HepG2 (cell line): ENCODE results near the gene CAPN11. TPM values are rescaled to one million over a fixed set of nuclear protein-coding genes. Genes with fewer than 3 reads are reported as not detected.

Experiments used
- ADNP ChIP-seq: sonication (generic); formaldehyde crosslinking; IDR thresholded peaks from 2 replicates; pipeline ENCODE4 v1.4.0; 2020; ENCODE audit warnings: missing genetic modification reagents
- BORCS8-MEF2B ChIP-seq: sonication (generic); formaldehyde crosslinking; IDR thresholded peaks from 2 replicates; pipeline ENCODE4 v1.8.0; 2022; ENCODE audit warnings: mild to moderate bottlenecking, missing genetic modification reagents
- CAMTA2 ChIP-seq: sonication (generic); formaldehyde crosslinking; IDR thresholded peaks from 2 replicates; pipeline ENCODE4 v1.4.0; 2020; ENCODE audit warnings: mild to moderate bottlenecking, missing genetic modification reagents, borderline replicate concordance
- DMAP1 ChIP-seq: IDR thresholded peaks from 2 replicates; pipeline ENCODE4 v1.6.1; 2016
- EZH2 ChIP-seq: conservative IDR thresholded peaks from 2 replicates; pipeline ENCODE4 v1.6.1; 2012; ENCODE audit warnings: mild to moderate bottlenecking, low read depth, low read length, moderate library complexity
- HOXD1 ChIP-seq: sonication (generic); formaldehyde crosslinking; IDR thresholded peaks from 2 replicates; pipeline ENCODE4 v1.5.0; 2020; ENCODE audit warnings: missing genetic modification reagents
- KDM2A ChIP-seq: sonication (generic); formaldehyde crosslinking; IDR thresholded peaks from 2 replicates; pipeline ENCODE4 v1.4.0; 2020; ENCODE audit warnings: low read depth, missing genetic modification reagents, borderline replicate concordance
- MED1 ChIP-seq: sonication (generic); formaldehyde crosslinking; IDR thresholded peaks from 2 replicates; pipeline ENCODE4 v1.4.0; 2020; ENCODE audit warnings: missing genetic modification reagents
- MLLT10 ChIP-seq: sonication (generic); formaldehyde crosslinking; IDR thresholded peaks from 2 replicates; pipeline ENCODE4 v1.4.0; 2020; ENCODE audit warnings: missing genetic modification reagents
- PHF21A ChIP-seq: sonication (generic); formaldehyde crosslinking; IDR thresholded peaks from 2 replicates; pipeline ENCODE4 v1.5.0; 2020; ENCODE audit warnings: mild to moderate bottlenecking, missing genetic modification reagents
- PITX1 ChIP-seq: sonication (generic); formaldehyde crosslinking; IDR thresholded peaks from 2 replicates; pipeline ENCODE4 v1.5.1; 2020; ENCODE audit warnings: mild to moderate bottlenecking, missing genetic modification reagents
- RAD21 ChIP-seq: fragments of 450-650 bp; formaldehyde crosslinking; IDR thresholded peaks from 2 replicates; pipeline ENCODE4 v1.5.0; 2020; ENCODE audit warnings: mild to moderate bottlenecking
- SATB2 ChIP-seq: sonication (generic); formaldehyde crosslinking; IDR thresholded peaks from 2 replicates; pipeline ENCODE4 v1.5.0; 2020; ENCODE audit warnings: missing genetic modification reagents
- SP2 ChIP-seq: sonication (generic); formaldehyde crosslinking; IDR thresholded peaks from 2 replicates; pipeline ENCODE4 v1.5.1; 2020; ENCODE audit warnings: mild to moderate bottlenecking, missing genetic modification reagents
- TCF12 ChIP-seq, 2 experiments: fragments of 450-650 bp in 1 of 2; sonication (generic) in 1 of 2; formaldehyde crosslinking in 1 of 2; IDR thresholded peaks; 2 replicates each; pipeline versions ENCODE4 v1.6.1 to v1.8.0; 2017 to 2022; ENCODE audit warnings: antibody characterized with exemption in 1 of 2, mild to moderate bottlenecking in 1 of 2, missing genetic modification reagents in 1 of 2, moderate library complexity in 1 of 2
- TGIF2 ChIP-seq: IDR thresholded peaks from 2 replicates; pipeline ENCODE4 v1.6.1; 2016; ENCODE audit warnings: control low read depth, missing compliant biosample characterization
- ZBTB1 ChIP-seq: sonication (generic); formaldehyde crosslinking; IDR thresholded peaks from 2 replicates; pipeline ENCODE4 v1.4.0; 2020; ENCODE audit warnings: missing genetic modification reagents, borderline replicate concordance
- ZFX ChIP-seq: sonication (generic); formaldehyde crosslinking; IDR thresholded peaks from 2 replicates; pipeline ENCODE4 v1.4.0; 2020; ENCODE audit warnings: mild to moderate bottlenecking, low read depth, missing genetic modification reagents, moderate library complexity
- ZFY ChIP-seq: sonication (generic); formaldehyde crosslinking; IDR thresholded peaks from 2 replicates; pipeline ENCODE4 v1.4.0; 2020; ENCODE audit warnings: missing genetic modification reagents
- ZNF235 ChIP-seq: sonication (generic); formaldehyde crosslinking; IDR thresholded peaks from 2 replicates; pipeline ENCODE4 v1.8.1; 2023; ENCODE audit warnings: mild to moderate bottlenecking, missing genetic modification reagents, borderline replicate concordance
- ZNF354B ChIP-seq: sonication (generic); formaldehyde crosslinking; IDR thresholded peaks from 2 replicates; pipeline ENCODE4 v1.8.0; 2022; ENCODE audit warnings: mild to moderate bottlenecking, missing genetic modification reagents
- ZNF496 ChIP-seq: sonication (generic); formaldehyde crosslinking; IDR thresholded peaks from 2 replicates; pipeline ENCODE4 v1.8.1; 2023; ENCODE audit warnings: mild to moderate bottlenecking, moderate library complexity, missing genetic modification reagents; ENCODE audit not compliant: insufficient replicate concordance
- ZNF546 ChIP-seq: sonication (generic); formaldehyde crosslinking; conservative IDR thresholded peaks from 2 replicates; pipeline ENCODE4 v1.8.1; 2023; ENCODE audit warnings: mild to moderate bottlenecking, missing genetic modification reagents
- ZNF547 ChIP-seq: sonication (generic); formaldehyde crosslinking; IDR thresholded peaks from 2 replicates; pipeline ENCODE4 v1.5.1; 2020; ENCODE audit warnings: mild to moderate bottlenecking, missing genetic modification reagents
- ZNF552 ChIP-seq: sonication (generic); formaldehyde crosslinking; IDR thresholded peaks from 2 replicates; pipeline ENCODE4 v1.9.0; 2022; ENCODE audit warnings: missing genetic modification reagents, mild to moderate bottlenecking, borderline replicate concordance
- ZNF569 ChIP-seq: sonication (generic); formaldehyde crosslinking; IDR thresholded peaks from 2 replicates; pipeline ENCODE4 v1.5.0; 2020; ENCODE audit warnings: mild to moderate bottlenecking, missing genetic modification reagents, moderate library complexity, borderline replicate concordance
- ZNF572 ChIP-seq: sonication (generic); formaldehyde crosslinking; IDR thresholded peaks from 2 replicates; pipeline ENCODE4 v1.5.1; 2020; ENCODE audit warnings: mild to moderate bottlenecking, missing genetic modification reagents
- ZNF768 ChIP-seq: sonication (generic); formaldehyde crosslinking; IDR thresholded peaks from 2 replicates; pipeline ENCODE4 v1.4.0; 2020; ENCODE audit warnings: missing genetic modification reagents
- ZNF883 ChIP-seq: sonication (generic); formaldehyde crosslinking; IDR thresholded peaks from 2 replicates; pipeline ENCODE4 v1.5.1; 2020; ENCODE audit warnings: mild to moderate bottlenecking, missing genetic modification reagents; ENCODE audit errors: not compliant biosample characterization
- ZSCAN20 ChIP-seq: sonication (generic); formaldehyde crosslinking; IDR thresholded peaks from 2 replicates; pipeline ENCODE4 v1.4.0; 2020; ENCODE audit warnings: missing genetic modification reagents, mild to moderate bottlenecking, borderline replicate concordance
- polyA plus RNA-seq, 8 experiments: library from polyadenylated mRNA; depleted of rRNA in 3 of 8; stranded (reverse) in 7 of 8; unstranded in 1 of 8; fragments of >200 nt; fragmentation: Illumina TruSeq in 4 of 8; extraction: Trizol in 4 of 8; gene quantifications; 2 replicates each; pipeline versions ENCODE4 v1.2.1 to v1.2.3, GENCODE V29; 2011 to 2016; ENCODE audit warnings: low read depth in 4 of 8, missing spikeins in 1 of 8, mixed read lengths in 1 of 8; ENCODE audit not compliant: insufficient read depth in 1 of 8
- total RNA-seq, 5 experiments: library from RNA; depleted of rRNA; stranded (reverse); fragments of >200 nt; fragmentation: Illumina TruSeq; extraction: Trizol; gene quantifications; 2 replicates each; pipeline ENCODE4 v1.2.3, GENCODE V29; 2016; ENCODE audit warnings: low read depth in 1 of 5
- TF ChIP-seq, protein P1 (sequence below): IDR thresholded peaks from 2 replicates; pipeline ENCODE4 v1.6.1; 2016
- TF ChIP-seq, protein P2 (sequence below): fragments of 450-650 bp; IDR thresholded peaks from 2 replicates; pipeline ENCODE4 v1.6.1; 2016

The CAPN11 gene
- total and polyA plus RNA-seq, 2 of the 13 experiments (the other 11 are each of a cell fraction or from before 2014, with no cell fraction given), result 0.07 to 0.11 TPM

DNA sequence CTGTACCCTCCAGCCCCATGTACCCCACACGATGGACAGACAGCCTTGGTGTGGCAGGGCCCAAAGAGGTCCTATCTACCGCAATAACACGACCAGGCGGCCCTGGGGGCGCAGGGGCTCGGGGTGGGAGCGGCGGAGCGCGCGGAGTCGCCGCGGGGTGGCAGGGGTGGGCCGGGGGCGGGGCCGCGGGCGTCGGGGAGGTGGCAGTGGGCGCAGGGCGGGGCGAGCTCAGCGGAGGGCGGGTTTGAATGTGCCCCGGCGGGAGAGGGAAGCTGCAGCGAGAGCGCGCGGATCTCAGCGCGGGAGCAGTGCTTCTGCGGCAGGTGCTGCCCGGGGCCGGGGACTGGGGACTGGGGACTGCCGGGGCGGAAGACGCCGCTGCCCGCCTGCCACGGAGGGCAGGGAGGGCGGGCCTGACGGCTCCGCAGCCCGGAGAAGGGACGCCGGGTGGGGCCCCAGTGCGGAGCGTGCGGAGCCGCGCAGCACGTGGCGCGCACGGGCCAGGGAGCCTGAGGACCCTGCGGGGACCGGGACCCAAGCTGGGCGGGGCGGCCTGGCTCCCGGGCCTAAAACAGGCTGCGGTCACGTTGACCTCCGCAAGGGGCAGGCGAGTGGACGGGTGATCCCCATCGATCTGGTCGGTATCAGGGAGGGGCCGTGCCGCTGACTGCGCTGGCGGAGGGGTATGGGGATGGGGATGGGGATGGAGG lies 64.9 kb downstream of the CAPN11 start, which contains the start of gene SLC29A1 (continued):
- no peak for TF ChIP-seq MLLT10 (CRISPR knock-in tag)
- TF ChIP-seq TCF12 (IDR thresholded peaks at IDR 0.05), result no peak
- TF ChIP-seq TCF12 (CRISPR knock-in tag; IDR thresholded peaks at IDR 0.05), result no peak
- no peak for TF ChIP-seq ZNF354B (CRISPR knock-in tag)
- TF ChIP-seq, protein P1, sequence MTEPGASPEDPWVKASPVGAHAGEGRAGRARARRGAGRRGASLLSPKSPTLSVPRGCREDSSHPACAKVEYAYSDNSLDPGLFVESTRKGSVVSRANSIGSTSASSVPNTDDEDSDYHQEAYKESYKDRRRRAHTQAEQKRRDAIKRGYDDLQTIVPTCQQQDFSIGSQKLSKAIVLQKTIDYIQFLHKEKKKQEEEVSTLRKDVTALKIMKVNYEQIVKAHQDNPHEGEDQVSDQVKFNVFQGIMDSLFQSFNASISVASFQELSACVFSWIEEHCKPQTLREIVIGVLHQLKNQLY (CRISPR knock-in tag), result peak; percentile 61; the same call in 1 of the 2 replicates
- TF ChIP-seq HOXD1 (CRISPR knock-in tag), result 0 out of 2 replicates have a peak, but pooled peaks have one; percentile 74
- peak; percentile 63; the same call in 1 of the 2 replicates for TF ChIP-seq DMAP1 (CRISPR knock-in tag)
- TF ChIP-seq ZNF547 (CRISPR knock-in tag), result peak; percentile 67; the same call in 1 of the 2 replicates
- TF ChIP-seq PITX1 (CRISPR knock-in tag), result no peak
- peak; percentile 43; the same call in 1 of the 2 replicates for TF ChIP-seq RAD21 (CRISPR knock-in tag)
- peak; percentile 87 for TF ChIP-seq ZFY (CRISPR knock-in tag)
- TF ChIP-seq EZH2, result no peak
- peak; percentile 79; the same call in 1 of the 2 replicates for TF ChIP-seq KDM2A (CRISPR knock-in tag)
- TF ChIP-seq, protein P2, sequence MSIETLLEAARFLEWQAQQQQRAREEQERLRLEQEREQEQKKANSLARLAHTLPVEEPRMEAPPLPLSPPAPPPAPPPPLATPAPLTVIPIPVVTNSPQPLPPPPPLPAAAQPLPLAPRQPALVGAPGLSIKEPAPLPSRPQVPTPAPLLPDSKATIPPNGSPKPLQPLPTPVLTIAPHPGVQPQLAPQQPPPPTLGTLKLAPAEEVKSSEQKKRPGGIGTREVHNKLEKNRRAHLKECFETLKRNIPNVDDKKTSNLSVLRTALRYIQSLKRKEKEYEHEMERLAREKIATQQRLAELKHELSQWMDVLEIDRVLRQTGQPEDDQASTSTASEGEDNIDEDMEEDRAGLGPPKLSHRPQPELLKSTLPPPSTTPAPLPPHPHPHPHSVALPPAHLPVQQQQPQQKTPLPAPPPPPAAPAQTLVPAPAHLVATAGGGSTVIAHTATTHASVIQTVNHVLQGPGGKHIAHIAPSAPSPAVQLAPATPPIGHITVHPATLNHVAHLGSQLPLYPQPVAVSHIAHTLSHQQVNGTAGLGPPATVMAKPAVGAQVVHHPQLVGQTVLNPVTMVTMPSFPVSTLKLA, result peak; percentile 42
- no peak for TF ChIP-seq ADNP (CRISPR knock-in tag)
- TF ChIP-seq MED1 (CRISPR knock-in tag), result peak; percentile 70
- no peak for TF ChIP-seq ZBTB1 (CRISPR knock-in tag)
- TF ChIP-seq ZNF883 (CRISPR knock-in tag), result no peak
- peak; percentile 81 for TF ChIP-seq ZFX (CRISPR knock-in tag)
- no peak for TF ChIP-seq ZNF552 (CRISPR knock-in tag)
- TF ChIP-seq CAMTA2 (CRISPR knock-in tag), result no peak
- no peak; the same call in 1 of the 2 replicates for TF ChIP-seq PHF21A
- TF ChIP-seq ZNF496 (CRISPR knock-in tag), result no peak
- no peak for TF ChIP-seq ZNF235 (CRISPR knock-in tag)
- TF ChIP-seq ZNF569, result no peak
- peak; percentile 94 for TF ChIP-seq ZSCAN20 (CRISPR knock-in tag)
- no peak for TF ChIP-seq ZNF572 (CRISPR knock-in tag)
- TF ChIP-seq ZNF546 (CRISPR knock-in tag), result peak; percentile 88
- peak; percentile 54; the same call in 1 of the 2 replicates for TF ChIP-seq SP2 (CRISPR knock-in tag)
- TF ChIP-seq TGIF2 (CRISPR knock-in tag), result no peak
- TF ChIP-seq BORCS8-MEF2B, result peak; percentile 86
- 0 out of 2 replicates have a peak, but pooled peaks have one; percentile 26 for TF ChIP-seq SATB2 (CRISPR knock-in tag)
- peak; percentile 50; the same call in 1 of the 2 replicates for TF ChIP-seq ZNF768 (CRISPR knock-in tag)
